Measurements from ENCODE around the gene KIAA1217. TPM values are rescaled to one million over a fixed set of nuclear protein-coding genes. Genes with fewer than 3 reads are reported as not detected.

The KIAA1217 gene
- total and polyA plus RNA-seq, 9 of the 15 experiments (the other 6 are each of a cell fraction or from before 2014, with no cell fraction given) = 0.04 TPM; not detected in 8

DNA sequence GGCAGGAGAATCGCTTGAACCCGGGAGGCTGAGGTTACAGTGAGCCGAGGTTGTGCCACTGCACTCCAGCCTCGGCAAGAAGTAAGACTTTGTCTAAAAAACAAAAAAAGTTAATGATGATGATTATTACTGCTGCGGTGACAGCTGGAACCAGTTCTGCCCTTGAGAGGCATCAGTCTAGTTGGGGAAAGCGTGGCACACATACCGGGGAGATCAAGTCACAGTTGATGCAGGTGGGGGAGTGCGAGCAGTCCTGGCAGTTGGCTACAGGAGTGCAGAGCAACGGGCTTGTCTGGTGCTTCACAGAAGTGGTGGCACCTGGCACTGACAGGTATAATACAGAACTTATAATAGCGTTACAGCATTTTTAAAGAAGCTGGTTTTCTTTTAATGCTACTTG, 341.7 kb downstream of the KIAA1217 start:
- no peak for ATAC-seq
- FAIRE-seq = no peak

More for the DNA sequence above, 341.7 kb downstream of the KIAA1217 start:
- WGBS (ENCODE audit: insufficient coverage, low coverage, missing lambda C conversion rate) = 9% methylated on average over 10 of the region's 10 CpGs
- H4K20me1 ChIP-seq (replicated peaks; ENCODE audit: control insufficient read depth, insufficient read depth, low read length) = no peaks in the 10 kb centered on the region
- ChIA-PET CTCF (ENCODE audit: low intra/inter-chr PET ratio) (no interaction called here), POLR2A (no interaction called here)
- H3K4me3 ChIP-seq = no peak overlapping the region
- DNase-seq (ENCODE audit: extremely low read depth in 1 of 4, low spot score in 3 of 4) = no peak
- no peak overlapping the region for H3K27ac ChIP-seq (ENCODE audit: extremely low read depth, low read depth, low read length)
- peaks cover 20 to 52% of the 10 kb centered on the region in 2 experiments for H3K27me3 ChIP-seq (ENCODE audit: control insufficient read depth in 2 of 2, insufficient read depth in 2 of 2, low read length in 2 of 2)
- no peaks in the 10 kb centered on the region for H3K36me3 ChIP-seq (ENCODE audit: control insufficient read depth, insufficient read depth, low read length)
- H3K4me1 ChIP-seq (replicated peaks in 1 of 2; ENCODE audit: control insufficient read depth in 2 of 2, insufficient read depth in 2 of 2, low read length in 2 of 2) = peaks cover 0 to 4% of the 10 kb centered on the region in 2 experiments; a peak in 3 of 5 replicates
- H3K9ac ChIP-seq (ENCODE audit: insufficient read depth in 1 of 2, low read depth in 2 of 2, low read length in 2 of 2) = no peak overlapping the region
- TF ChIP-seq, protein P1, sequence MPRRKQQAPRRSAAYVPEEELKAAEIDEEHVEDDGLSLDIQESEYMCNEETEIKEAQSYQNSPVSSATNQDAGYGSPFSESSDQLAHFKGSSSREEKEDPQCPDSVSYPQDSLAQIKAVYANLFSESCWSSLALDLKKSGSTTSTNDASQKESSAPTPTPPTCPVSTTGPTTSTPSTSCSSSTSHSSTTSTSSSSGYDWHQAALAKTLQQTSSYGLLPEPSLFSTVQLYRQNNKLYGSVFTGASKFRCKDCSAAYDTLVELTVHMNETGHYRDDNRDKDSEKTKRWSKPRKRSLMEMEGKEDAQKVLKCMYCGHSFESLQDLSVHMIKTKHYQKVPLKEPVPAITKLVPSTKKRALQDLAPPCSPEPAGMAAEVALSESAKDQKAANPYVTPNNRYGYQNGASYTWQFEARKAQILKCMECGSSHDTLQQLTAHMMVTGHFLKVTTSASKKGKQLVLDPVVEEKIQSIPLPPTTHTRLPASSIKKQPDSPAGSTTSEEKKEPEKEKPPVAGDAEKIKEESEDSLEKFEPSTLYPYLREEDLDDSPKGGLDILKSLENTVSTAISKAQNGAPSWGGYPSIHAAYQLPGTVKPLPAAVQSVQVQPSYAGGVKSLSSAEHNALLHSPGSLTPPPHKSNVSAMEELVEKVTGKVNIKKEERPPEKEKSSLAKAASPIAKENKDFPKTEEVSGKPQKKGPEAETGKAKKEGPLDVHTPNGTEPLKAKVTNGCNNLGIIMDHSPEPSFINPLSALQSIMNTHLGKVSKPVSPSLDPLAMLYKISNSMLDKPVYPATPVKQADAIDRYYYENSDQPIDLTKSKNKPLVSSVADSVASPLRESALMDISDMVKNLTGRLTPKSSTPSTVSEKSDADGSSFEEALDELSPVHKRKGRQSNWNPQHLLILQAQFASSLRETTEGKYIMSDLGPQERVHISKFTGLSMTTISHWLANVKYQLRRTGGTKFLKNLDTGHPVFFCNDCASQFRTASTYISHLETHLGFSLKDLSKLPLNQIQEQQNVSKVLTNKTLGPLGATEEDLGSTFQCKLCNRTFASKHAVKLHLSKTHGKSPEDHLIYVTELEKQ (CRISPR knock-in tag; IDR thresholded peaks at IDR 0.05) = no peak
- TF ChIP-seq ADNP (tag; IDR thresholded peaks at IDR 0.05) (no peak), NFE2 (IDR thresholded peaks at IDR 0.05; ENCODE audit: low read depth) (no peak), SUPT5H (IDR thresholded peaks at IDR 0.05) (no peak), ZNF232 (CRISPR knock-in tag; IDR thresholded peaks at IDR 0.05) (no peak), KHSRP (IDR thresholded peaks at IDR 0.05) (no peak), POLR2AphosphoS5 (IDR thresholded peaks at IDR 0.05; ENCODE audit: control insufficient read depth, insufficient read depth, low read depth, low read length) (no peak), YY1 (IDR thresholded peaks at IDR 0.05; ENCODE audit: borderline replicate concordance in 1 of 3, control insufficient read depth in 1 of 3, extremely low read depth in 1 of 3, insufficient read depth in 3 of 3, insufficient read length in 1 of 3, insufficient replicate concordance in 2 of 3, low read depth in 1 of 3, low read length in 2 of 3) (no peak), THRAP3 (IDR thresholded peaks at IDR 0.05; ENCODE audit: borderline replicate concordance) (no peak), SMARCE1 (IDR thresholded peaks at IDR 0.05) (no peak), SMARCC2 (IDR thresholded peaks at IDR 0.05; ENCODE audit: low read depth) (no peak), TAF9B (IDR thresholded peaks at IDR 0.05; ENCODE audit: partially characterized antibody) (no peak)
- TF ChIP-seq, protein P2, sequence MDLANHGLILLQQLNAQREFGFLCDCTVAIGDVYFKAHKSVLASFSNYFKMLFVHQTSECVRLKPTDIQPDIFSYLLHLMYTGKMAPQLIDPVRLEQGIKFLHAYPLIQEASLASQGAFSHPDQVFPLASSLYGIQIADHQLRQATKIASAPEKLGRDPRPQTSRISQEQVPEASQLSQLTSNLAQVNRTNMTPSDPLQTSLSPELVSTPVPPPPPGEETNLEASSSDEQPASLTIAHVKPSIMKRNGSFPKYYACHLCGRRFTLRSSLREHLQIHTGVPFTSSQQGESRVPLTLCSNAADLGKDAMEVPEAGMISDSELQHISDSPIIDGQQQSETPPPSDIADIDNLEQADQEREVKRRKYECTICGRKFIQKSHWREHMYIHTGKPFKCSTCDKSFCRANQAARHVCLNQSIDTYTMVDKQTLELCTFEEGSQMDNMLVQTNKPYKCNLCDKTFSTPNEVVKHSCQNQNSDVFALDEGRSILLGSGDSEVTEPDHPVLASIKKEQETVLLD (IDR thresholded peaks at IDR 0.05) = no peak
- in situ Hi-C loops (cut with MboI) = no loop called here
- intact Hi-C loops (cut with micrococcal nuclease) = no loop called here
- H3K9me3 ChIP-seq (replicated peaks; ENCODE audit: control insufficient read depth, insufficient read depth, low read depth, low read length) = no peaks in the 10 kb centered on the region
- H3K9me1 ChIP-seq (ENCODE audit: control insufficient read depth, insufficient read depth, low read length) = no peaks in the 10 kb centered on the region
- H3K4me2 ChIP-seq (ENCODE audit: insufficient read depth, low read length) = no peak overlapping the region
- no TSS peak for BruUV-seq (replicated peaks)
- H2AFZ ChIP-seq (ENCODE audit: low read depth, low read length) = no peak overlapping the region
- H3K79me2 ChIP-seq (ENCODE audit: control insufficient read depth, insufficient read depth, low read length) = no peaks in the 10 kb centered on the region
